SK-N-SH (cell line): ENCODE measurements around the gene MIGA1. TPM values are rescaled to one million over a fixed set of nuclear protein-coding genes. Genes with fewer than 3 reads are reported as not detected.

ENCODE experiments used
- CTCF ChIA-PET: fragments of 300-600, 350-600 bp; formaldehyde crosslinking; extraction: SDS; loops from one replicate; lab custom pipeline; 2021; lab: Yijun Ruan, JAX
- POLR2A ChIA-PET: fragments of 350-600 bp; sonication (Branson Sonifier 250); formaldehyde crosslinking; extraction: SDS; loops from one replicate; lab custom pipeline; 2020; ENCODE audit warnings: antibody characterized with exemption, inconsistent platforms; lab: Yijun Ruan, JAX
- DNase-seq: peaks from one replicate; pipeline ENCODE4 v3.0.0; 2012
- H2AFZ ChIP-seq: fragments of 200-600 bp; sonication (generic); 2 replicates; pipeline ENCODE4 v1.8.1; 2016; ENCODE audit warnings: antibody characterized with exemption, mild to moderate bottlenecking, low read depth
- H3F3A ChIP-seq: fragments of 200-600 bp; sonication (generic); replicated peaks from 2 replicates; pipeline ENCODE3; 2016; ENCODE audit warnings: antibody characterized with exemption, mild to moderate bottlenecking; ENCODE audit not compliant: insufficient read depth
- H3K27ac ChIP-seq, 2 experiments: fragments of 200-500 bp in 1 of 2; fragments of 200-600 bp in 1 of 2; sonication (Bioruptor generic) in 1 of 2; sonication (generic), shearing (Covaris generic) in 1 of 2; 2 replicates each; pipeline versions ENCODE4 v1.5.1 to v1.6.1; 2014 to 2016; ENCODE audit warnings: low read depth in 2 of 2, inconsistent platforms in 1 of 2, low read length in 1 of 2, mild to moderate bottlenecking in 1 of 2, mixed read lengths in 1 of 2
- H3K27me3 ChIP-seq: fragments of 200-600 bp; sonication (generic), shearing (Covaris generic); 2 replicates; pipeline ENCODE4 v1.6.1; 2016; ENCODE audit warnings: mixed run types; ENCODE audit not compliant: insufficient read depth
- H3K36me3 ChIP-seq, 2 experiments: fragments of 200-500 bp in 1 of 2; fragments of 200-600 bp in 1 of 2; sonication (Bioruptor generic) in 1 of 2; sonication (generic) in 1 of 2; replicated peaks in 1 of 2; 2 replicates each; pipeline versions ENCODE3 to v1.5.1; 2014 to 2016; ENCODE audit warnings: low read length in 1 of 2, mild to moderate bottlenecking in 1 of 2; ENCODE audit not compliant: insufficient read depth in 2 of 2, control insufficient read depth in 1 of 2
- H3K4me1 ChIP-seq, 2 experiments: fragments of 200-500 bp in 1 of 2; fragments of 200-600 bp in 1 of 2; sonication (Bioruptor generic) in 1 of 2; sonication (generic), shearing (Covaris generic) in 1 of 2; 2 replicates each; pipeline versions ENCODE4 v1.5.1 to v1.6.1; 2014 to 2016; ENCODE audit warnings: low read depth in 1 of 2, low read length in 1 of 2, mixed run types in 1 of 2; ENCODE audit not compliant: insufficient read depth in 2 of 2, control insufficient read depth in 1 of 2
- H3K4me2 ChIP-seq: fragments of 200-600 bp; sonication (generic), shearing (Covaris generic); 2 replicates; pipeline ENCODE4 v1.6.1; 2017; ENCODE audit warnings: mixed run types
- H3K4me3 ChIP-seq, 2 experiments: fragments of 200-500 bp in 1 of 2; fragments of 200-600 bp in 1 of 2; sonication (Bioruptor generic) in 1 of 2; sonication (generic), shearing (Covaris generic) in 1 of 2; 2 replicates each; pipeline versions ENCODE4 v1.5.1 to v1.8.1; 2014 to 2016; ENCODE audit warnings: low read depth in 2 of 2, inconsistent platforms in 1 of 2, low read length in 1 of 2, mild to moderate bottlenecking in 1 of 2, mixed read lengths in 1 of 2, moderate library complexity in 1 of 2
- H3K79me2 ChIP-seq: fragments of 200-600 bp; sonication (generic); 2 replicates; pipeline ENCODE4 v1.8.1; 2017; ENCODE audit warnings: mild to moderate bottlenecking; ENCODE audit not compliant: insufficient read depth
- H3K9ac ChIP-seq: fragments of 200-600 bp; sonication (generic); 2 replicates; pipeline ENCODE4 v1.6.1; 2017; ENCODE audit warnings: mixed run types
- H3K9me2 ChIP-seq: fragments of 200-600 bp; sonication (generic); 2 replicates; pipeline ENCODE4 v1.6.1; 2017; ENCODE audit warnings: mixed run types
- H3K9me3 ChIP-seq: fragments of 200-600 bp; sonication (generic); 2 replicates; pipeline ENCODE4 v1.6.1; 2017; ENCODE audit warnings: mixed run types, mild to moderate bottlenecking, moderate library complexity
- H4K20me1 ChIP-seq: fragments of 200-600 bp; sonication (generic); 2 replicates; pipeline ENCODE4 v1.6.1; 2017; ENCODE audit warnings: mild to moderate bottlenecking, mixed run types; ENCODE audit not compliant: insufficient read depth
- ELF1 ChIP-seq: IDR thresholded peaks from 2 replicates; pipeline ENCODE4 v1.4.0; 2012
- FOXJ3 ChIP-seq: sonication (generic); formaldehyde crosslinking; IDR thresholded peaks from 2 replicates; pipeline ENCODE4 v1.5.1; 2020; ENCODE audit warnings: mild to moderate bottlenecking, missing genetic modification reagents
- FOXM1 ChIP-seq: IDR thresholded peaks from 2 replicates; pipeline ENCODE4 v1.4.0; 2012; ENCODE audit warnings: low read depth, mild to moderate bottlenecking
- GABPA ChIP-seq: IDR thresholded peaks from 2 replicates; pipeline ENCODE4 v1.4.0; 2012; ENCODE audit warnings: low read depth, mild to moderate bottlenecking
- JUND ChIP-seq: IDR thresholded peaks from 2 replicates; pipeline ENCODE4 v1.4.0; 2012
- MXI1 ChIP-seq: IDR thresholded peaks from 2 replicates; pipeline ENCODE4 v1.6.1; 2012; ENCODE audit warnings: mild to moderate bottlenecking, low read depth, low read length, improper control_type of control experiment
- NFIC ChIP-seq: IDR thresholded peaks from 2 replicates; pipeline ENCODE4 v1.4.0; 2012; ENCODE audit warnings: borderline replicate concordance
- RAD21 ChIP-seq: IDR thresholded peaks from 2 replicates; pipeline ENCODE4 v1.6.1; 2012; ENCODE audit warnings: mild to moderate bottlenecking, low read length
- RFX5 ChIP-seq: IDR thresholded peaks from 2 replicates; pipeline ENCODE4 v1.6.1; 2012; ENCODE audit warnings: mild to moderate bottlenecking, improper control_type of control experiment, low read length
- RXRA ChIP-seq: IDR thresholded peaks from 2 replicates; pipeline ENCODE4 v1.4.0; 2012; ENCODE audit warnings: low read depth, mild to moderate bottlenecking, borderline replicate concordance
- SIN3A ChIP-seq: IDR thresholded peaks from 2 replicates; pipeline ENCODE4 v1.6.1; 2012; ENCODE audit warnings: low read depth, mild to moderate bottlenecking, low read length, moderate library complexity, borderline replicate concordance
- SMC3 ChIP-seq: IDR thresholded peaks from 2 replicates; pipeline ENCODE4 v1.6.1; 2012; ENCODE audit warnings: low read depth, low read length, improper control_type of control experiment
- TCF12 ChIP-seq: IDR thresholded peaks from 2 replicates; pipeline ENCODE4 v1.4.0; 2012
- USF2 ChIP-seq: fragments of 150-350 bp; IDR thresholded peaks from 2 replicates; pipeline ENCODE4 v1.6.1; 2017; ENCODE audit warnings: antibody characterized with exemption, low read length, low read depth, borderline replicate concordance
- YY1 ChIP-seq: IDR thresholded peaks from 2 replicates; pipeline ENCODE4 v1.4.0; 2012; ENCODE audit warnings: low read depth, mild to moderate bottlenecking
- ZBTB33 ChIP-seq: IDR thresholded peaks from 2 replicates; pipeline ENCODE4 v1.4.0; 2012; ENCODE audit warnings: low read depth, borderline replicate concordance
- WGBS: methylation state at CpG from one replicate; pipeline ENCODE4 v1.1.6; 2017; ENCODE audit warnings: low lambda C conversion rate; 5-methylcytosine and 5-hydroxymethylcytosine counted together
- polyA plus RNA-seq, 3 experiments: library from polyadenylated mRNA; depleted of rRNA; stranded (reverse); fragments of >200 nt; gene quantifications; 2 replicates each; pipeline ENCODE4 v1.2.3, GENCODE V29; 2012
- TF ChIP-seq, protein P1 (sequence below): IDR thresholded peaks from 2 replicates; pipeline ENCODE4 v1.6.1; 2012; ENCODE audit warnings: mild to moderate bottlenecking, low read depth, low read length, moderate library complexity

Gene MIGA1
- polyA plus RNA-seq, 1 of the 3 experiments (the other 2 are of a cell fraction): 2.5 TPM

DNA sequence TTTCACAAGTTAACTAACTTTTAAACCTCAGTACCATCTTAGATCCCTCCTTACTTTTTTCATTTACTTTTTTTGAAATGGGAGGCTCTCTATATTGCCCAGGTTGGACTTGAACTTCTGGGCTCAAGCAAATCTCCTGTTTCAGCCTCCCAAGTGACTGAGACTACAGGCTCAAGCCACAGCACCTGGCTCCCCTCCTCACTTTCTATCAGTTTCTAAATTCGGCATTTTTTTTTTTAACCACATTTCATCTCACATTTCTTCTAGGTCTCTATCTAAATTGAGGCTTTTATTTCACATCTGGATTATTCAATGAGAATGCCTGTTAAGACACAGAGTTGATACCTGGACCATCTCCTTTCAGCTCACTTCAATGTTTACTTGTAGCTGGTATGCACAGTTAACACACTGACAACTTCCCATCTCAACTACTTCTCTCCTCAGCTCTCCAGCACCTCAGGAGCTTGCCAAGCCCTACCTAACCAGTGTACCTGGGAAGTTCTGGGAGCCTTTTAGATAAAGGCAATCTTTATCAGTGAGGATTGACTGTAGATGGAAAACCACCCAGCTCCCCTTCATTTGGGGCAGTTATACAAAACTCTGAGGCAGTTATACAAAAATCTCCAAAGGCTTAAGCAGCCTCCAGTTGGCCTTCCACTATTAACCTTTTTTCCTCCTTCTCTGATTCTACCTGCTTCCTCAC lies 23.2 kb upstream of the MIGA1 start (continued):
- no peak for TF ChIP-seq TCF12
- no peak for TF ChIP-seq ELF1
- TF ChIP-seq FOXM1: no peak
- no peak for TF ChIP-seq GABPA
- no peak for TF ChIP-seq SMC3
- TF ChIP-seq SIN3A: no peak
- no peak for TF ChIP-seq MXI1
- no peak for TF ChIP-seq ZBTB33

DNA sequence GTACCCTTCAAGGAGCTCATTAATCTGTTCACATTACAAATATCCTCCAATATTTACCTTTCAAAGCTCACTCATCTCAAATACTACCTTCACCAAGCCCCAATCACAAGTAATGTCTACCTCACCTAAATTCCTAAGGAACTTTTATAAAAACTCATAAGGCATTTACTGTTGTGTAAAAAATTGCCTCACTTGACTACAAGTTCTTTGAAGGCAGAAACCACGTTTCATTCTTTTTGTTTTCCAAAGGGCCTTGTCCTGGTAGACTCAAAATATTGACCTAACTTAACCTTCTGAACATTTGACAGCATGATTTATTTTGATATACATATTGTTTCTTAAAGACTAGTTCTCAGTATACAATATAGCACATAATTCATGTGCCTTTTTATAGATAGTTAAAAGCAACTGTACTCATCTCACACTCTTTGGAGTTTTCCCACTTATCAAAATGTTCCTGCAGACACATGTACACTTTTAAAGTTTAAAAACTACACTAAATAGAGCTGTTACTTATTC lies 22.3 kb upstream of the MIGA1 start:
- Histone ChIP-seq H3K9ac (no peak overlapping the region), H3K36me3 (no peaks in the 10 kb centered on the region), H3F3A (peaks cover 18% of the 10 kb centered on the region), H4K20me1 (peaks cover 64% of the 10 kb centered on the region), H2AFZ (no peak overlapping the region), H3K9me2 (no peaks in the 10 kb centered on the region), H3K4me1 (peaks cover 3 to 7% of the 10 kb centered on the region in 2 experiments; a peak in 3 of 4 replicates), H3K27ac (no peak overlapping the region), H3K27me3 (no peaks in the 10 kb centered on the region), H3K79me2 (peaks cover 75% of the 10 kb centered on the region), H3K9me3 (no peaks in the 10 kb centered on the region), H3K4me3 (peak overlapping the region in 1 of 2 experiments; percentile 89; a peak in 2 of 4 replicates), H3K4me2 (peak overlapping the region; percentile 86)
- WGBS: 93% methylated on average over 1 of the region's 1 CpG
- no peak for DNase-seq
- TF ChIP-seq USF2 (no peak), RAD21 (no peak), ZBTB33 (no peak), RFX5 (no peak), YY1 (no peak), FOXJ3 (CRISPR knock-in tag) (no peak), NFIC (no peak), RXRA (no peak), MXI1 (no peak), JUND (no peak)
- TF ChIP-seq, protein P1, sequence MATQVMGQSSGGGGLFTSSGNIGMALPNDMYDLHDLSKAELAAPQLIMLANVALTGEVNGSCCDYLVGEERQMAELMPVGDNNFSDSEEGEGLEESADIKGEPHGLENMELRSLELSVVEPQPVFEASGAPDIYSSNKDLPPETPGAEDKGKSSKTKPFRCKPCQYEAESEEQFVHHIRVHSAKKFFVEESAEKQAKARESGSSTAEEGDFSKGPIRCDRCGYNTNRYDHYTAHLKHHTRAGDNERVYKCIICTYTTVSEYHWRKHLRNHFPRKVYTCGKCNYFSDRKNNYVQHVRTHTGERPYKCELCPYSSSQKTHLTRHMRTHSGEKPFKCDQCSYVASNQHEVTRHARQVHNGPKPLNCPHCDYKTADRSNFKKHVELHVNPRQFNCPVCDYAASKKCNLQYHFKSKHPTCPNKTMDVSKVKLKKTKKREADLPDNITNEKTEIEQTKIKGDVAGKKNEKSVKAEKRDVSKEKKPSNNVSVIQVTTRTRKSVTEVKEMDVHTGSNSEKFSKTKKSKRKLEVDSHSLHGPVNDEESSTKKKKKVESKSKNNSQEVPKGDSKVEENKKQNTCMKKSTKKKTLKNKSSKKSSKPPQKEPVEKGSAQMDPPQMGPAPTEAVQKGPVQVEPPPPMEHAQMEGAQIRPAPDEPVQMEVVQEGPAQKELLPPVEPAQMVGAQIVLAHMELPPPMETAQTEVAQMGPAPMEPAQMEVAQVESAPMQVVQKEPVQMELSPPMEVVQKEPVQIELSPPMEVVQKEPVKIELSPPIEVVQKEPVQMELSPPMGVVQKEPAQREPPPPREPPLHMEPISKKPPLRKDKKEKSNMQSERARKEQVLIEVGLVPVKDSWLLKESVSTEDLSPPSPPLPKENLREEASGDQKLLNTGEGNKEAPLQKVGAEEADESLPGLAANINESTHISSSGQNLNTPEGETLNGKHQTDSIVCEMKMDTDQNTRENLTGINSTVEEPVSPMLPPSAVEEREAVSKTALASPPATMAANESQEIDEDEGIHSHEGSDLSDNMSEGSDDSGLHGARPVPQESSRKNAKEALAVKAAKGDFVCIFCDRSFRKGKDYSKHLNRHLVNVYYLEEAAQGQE: no peak
- ChIA-PET CTCF (interaction anchor here (1.0 to 1.4 kb wide), 2 partner anchors 15 to 74 kb away, joined by 3 read pairs; partner anchors contain the start of gene ZZZ3), POLR2A (no interaction called here)
